ENCODE results near the gene GPX4.

Gene GPX4

GRCh38 chr19:1063030-1063908 lies 40.5 kb upstream of the GPX4 start:
- no CpG with 5 or more reads among the region's 37 CpGs for WGBS (ENCODE audit: insufficient coverage, insufficient read length)
- no peak overlapping the region for H3K4me3 ChIP-seq (ENCODE audit: low read length)
- no peak overlapping the region for H3K27ac ChIP-seq (ENCODE audit: low read length)

GRCh38 chr19:1063909-1064660 lies 39.7 kb upstream of the GPX4 start:
- H3K4me3 ChIP-seq (ENCODE audit: low read length), result peak overlapping the region; percentile 28; the same call in 1 of the 2 replicates
- no peaks in the 10 kb centered on the region for H3K36me3 ChIP-seq (ENCODE audit: control insufficient read depth, insufficient read depth, low read length)
- no CpG with 5 or more reads among the region's 37 CpGs for whole genome bisulfite sequencing (ENCODE audit: insufficient coverage, insufficient read length)
- peaks cover 8% of the 10 kb centered on the region for H3K4me1 ChIP-seq (ENCODE audit: control insufficient read depth, insufficient read depth, low read length)
- H3K27me3 ChIP-seq (ENCODE audit: control insufficient read depth, insufficient read depth, low read length), result no peaks in the 10 kb centered on the region
- no peaks in the 10 kb centered on the region for H3K9me3 ChIP-seq (ENCODE audit: control insufficient read depth, insufficient read depth, low read length)
- H3K27ac ChIP-seq (ENCODE audit: low read length), result no peak overlapping the region
- no peak for DNase-seq (ENCODE audit: low read depth, low spot score)

More at GRCh38 chr19:1063030-1063908, 40.5 kb upstream of the GPX4 start:
- DNase-seq (ENCODE audit: low read depth, low spot score), result no peak
- Histone ChIP-seq H3K4me1 (ENCODE audit: control insufficient read depth, insufficient read depth, low read length) (peaks cover 8% of the 10 kb centered on the region), H3K9me3 (ENCODE audit: control insufficient read depth, insufficient read depth, low read length) (0 out of 2 replicates have a peak, but pooled peaks cover 3% of the 10 kb centered on the region), H3K27me3 (ENCODE audit: control insufficient read depth, insufficient read depth, low read length) (no peaks in the 10 kb centered on the region), H3K36me3 (ENCODE audit: control insufficient read depth, insufficient read depth, low read length) (peaks cover 3% of the 10 kb centered on the region; the same call in 1 of the 2 replicates)

DNA sequence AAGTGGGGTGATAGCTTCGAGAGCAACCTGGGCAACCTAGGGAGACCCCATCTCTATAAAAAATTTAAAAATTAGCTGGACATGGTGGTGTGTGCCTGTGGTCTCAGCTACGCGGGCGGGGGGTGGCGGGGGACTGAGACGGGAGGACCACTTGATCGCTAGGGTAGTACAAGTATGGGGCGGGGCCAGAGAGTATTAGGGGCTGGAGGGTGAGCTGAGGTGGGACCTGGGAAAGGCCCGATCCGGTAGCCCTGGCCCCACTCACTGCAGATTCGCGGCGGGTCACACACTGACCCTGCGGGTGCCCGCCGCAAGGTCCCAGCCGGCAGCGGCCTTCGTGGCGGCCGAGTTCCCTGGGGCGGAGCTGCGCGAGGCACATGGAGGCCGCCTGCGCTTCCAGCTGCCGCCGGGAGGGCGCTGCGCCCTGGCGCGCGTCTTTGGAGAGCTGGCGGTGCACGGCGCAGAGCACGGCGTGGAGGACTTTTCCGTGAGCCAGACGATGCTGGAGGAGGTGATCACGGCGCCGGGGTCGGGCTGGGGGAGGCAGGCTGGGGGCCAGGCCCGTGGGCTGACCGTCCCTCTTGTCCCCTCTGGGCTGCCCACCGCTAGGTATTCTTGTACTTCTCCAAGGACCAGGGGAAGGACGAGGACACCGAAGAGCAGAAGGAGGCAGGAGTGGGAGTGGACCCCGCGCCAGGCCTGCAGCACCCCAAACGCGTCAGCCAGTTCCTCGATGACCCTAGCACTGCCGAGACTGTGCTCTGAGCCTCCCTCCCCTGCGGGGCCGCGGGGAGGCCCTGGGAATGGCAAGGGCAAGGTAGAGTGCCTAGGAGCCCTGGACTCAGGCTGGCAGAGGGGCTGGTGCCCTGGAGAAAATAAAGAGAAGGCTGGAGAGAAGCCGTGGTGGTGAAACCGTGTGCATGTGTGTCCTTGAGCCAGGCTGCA lies 38.9 kb upstream of the GPX4 start:
- DNase-seq (ENCODE audit: low read depth, low spot score), result no peak
- Histone ChIP-seq H3K9me3 (ENCODE audit: control insufficient read depth, insufficient read depth, low read length) (no peaks in the 10 kb centered on the region), H3K27ac (ENCODE audit: low read length) (no peak overlapping the region), H3K36me3 (ENCODE audit: control insufficient read depth, insufficient read depth, low read length) (no peaks in the 10 kb centered on the region), H3K4me3 (ENCODE audit: low read length) (peak overlapping the region; percentile 28; the same call in 1 of the 2 replicates), H3K4me1 (ENCODE audit: control insufficient read depth, insufficient read depth, low read length) (peaks cover 8% of the 10 kb centered on the region), H3K27me3 (ENCODE audit: control insufficient read depth, insufficient read depth, low read length) (no peaks in the 10 kb centered on the region)
- no CpG with 5 or more reads among the region's 60 CpGs for WGBS (ENCODE audit: insufficient coverage, insufficient read length)

DNA sequence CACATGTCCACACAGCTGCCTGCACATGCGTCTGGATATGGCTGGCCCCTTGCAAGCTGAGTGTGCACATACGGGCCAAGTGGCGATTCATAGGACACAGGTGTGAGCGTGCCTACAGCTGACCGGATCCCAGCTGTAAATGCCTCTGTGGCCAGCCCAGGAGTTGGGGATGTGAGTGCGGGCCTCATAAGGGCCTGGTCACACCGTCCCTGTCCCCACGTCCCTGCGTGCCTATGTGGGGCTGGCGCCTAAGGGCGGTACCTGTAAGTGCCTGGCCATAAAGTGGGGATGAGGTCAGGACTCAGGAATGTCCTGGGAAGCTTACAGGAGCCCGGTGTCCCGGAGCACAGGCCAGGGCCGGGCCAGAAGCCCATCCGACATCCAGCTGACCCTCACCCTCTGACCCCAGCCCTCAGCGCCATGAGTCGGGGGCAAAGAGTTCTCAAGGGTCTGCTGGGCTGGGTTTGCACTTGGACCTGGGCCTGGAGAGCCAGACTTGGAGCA lies 38.1 kb upstream of the GPX4 start:
- no peaks in the 10 kb centered on the region for H3K9me3 ChIP-seq (ENCODE audit: control insufficient read depth, insufficient read depth, low read length)
- no peaks in the 10 kb centered on the region for H3K27me3 ChIP-seq (ENCODE audit: control insufficient read depth, insufficient read depth, low read length)
- no peak overlapping the region for H3K4me3 ChIP-seq (ENCODE audit: low read length)
- peaks cover 8% of the 10 kb centered on the region for H3K4me1 ChIP-seq (ENCODE audit: control insufficient read depth, insufficient read depth, low read length)
- no peak overlapping the region for H3K27ac ChIP-seq (ENCODE audit: low read length)
- no CpG with 5 or more reads among the region's 17 CpGs for WGBS (ENCODE audit: insufficient coverage, insufficient read length)
- no peak for DNase-seq (ENCODE audit: low read depth, low spot score)
- H3K36me3 ChIP-seq (ENCODE audit: control insufficient read depth, insufficient read depth, low read length), result no peaks in the 10 kb centered on the region

DNA sequence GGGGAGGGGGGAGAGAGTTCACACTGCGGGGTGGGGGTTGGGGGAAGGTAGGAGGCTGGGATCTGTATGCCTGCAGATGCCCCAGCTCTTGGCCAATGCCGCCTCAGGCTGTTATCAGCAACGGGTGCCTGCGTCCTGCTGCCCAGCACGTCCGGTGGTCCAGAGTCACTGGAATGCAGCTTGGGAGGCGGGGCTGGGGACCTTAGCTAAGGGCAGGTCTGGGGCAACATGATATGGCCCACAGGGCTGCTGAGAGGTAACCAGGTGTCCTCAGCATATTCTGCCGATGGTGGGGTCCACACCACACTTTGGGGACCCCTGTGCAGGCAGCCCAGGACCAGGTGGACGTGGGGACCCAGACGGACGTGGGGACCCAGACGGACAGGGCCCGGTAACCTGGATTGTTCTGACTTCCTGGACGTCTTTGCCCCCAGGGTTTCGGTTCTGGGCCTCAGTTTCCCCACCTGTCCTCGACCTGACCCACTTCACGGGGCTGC lies 37.5 kb upstream of the GPX4 start:
- Histone ChIP-seq H3K9me3 (ENCODE audit: control insufficient read depth, insufficient read depth, low read length) (no peaks in the 10 kb centered on the region), H3K27me3 (ENCODE audit: control insufficient read depth, insufficient read depth, low read length) (no peaks in the 10 kb centered on the region), H3K27ac (ENCODE audit: low read length) (no peak overlapping the region), H3K4me1 (ENCODE audit: control insufficient read depth, insufficient read depth, low read length) (peaks cover 10% of the 10 kb centered on the region), H3K4me3 (ENCODE audit: low read length) (no peak overlapping the region), H3K36me3 (ENCODE audit: control insufficient read depth, insufficient read depth, low read length) (no peaks in the 10 kb centered on the region; the same call in 1 of the 2 replicates)
- WGBS (ENCODE audit: insufficient coverage, insufficient read length), result no CpG with 5 or more reads among the region's 17 CpGs
- DNase-seq (ENCODE audit: low read depth, low spot score), result no peak

- DNase-seq (ENCODE audit: low read depth, low spot score), result no peak
- no CpG with 5 or more reads among the region's 61 CpGs for WGBS (ENCODE audit: insufficient coverage, insufficient read length)
- Histone ChIP-seq H3K4me3 (ENCODE audit: low read length) (peak within 1 kb of the TSS; percentile 23; the same call in 1 of the 2 replicates), H3K27me3 (ENCODE audit: control insufficient read depth, insufficient read depth, low read length) (no peaks in the 10 kb centered on the region), H3K27ac (ENCODE audit: low read length) (no peak within 1 kb of the TSS), H3K4me1 (ENCODE audit: control insufficient read depth, insufficient read depth, low read length) (peaks cover 10% of the 10 kb centered on the region), H3K9me3 (ENCODE audit: control insufficient read depth, insufficient read depth, low read length) (no peaks in the 10 kb centered on the region), H3K36me3 (ENCODE audit: control insufficient read depth, insufficient read depth, low read length) (no peaks in the 10 kb centered on the region; the same call in 1 of the 2 replicates)
Observed at GRCh38 chr19:1066748-1067340, 37.0 kb upstream of the GPX4 start, which contains the start of gene ARHGAP45. TSS of gene ARHGAP45 (plus strand) at chr19:1067167. CDS start at chr19:1067406, 239 bp downstream.

GRCh38 chr19:1067341-1067957 lies 36.3 kb upstream of the GPX4 start:
- no peak overlapping the region for H3K27ac ChIP-seq (ENCODE audit: low read length)
- no CpG with 5 or more reads among the region's 38 CpGs for WGBS (ENCODE audit: insufficient coverage, insufficient read length)
- no peaks in the 10 kb centered on the region for H3K27me3 ChIP-seq (ENCODE audit: control insufficient read depth, insufficient read depth, low read length)
- H3K4me3 ChIP-seq (ENCODE audit: low read length), result peak overlapping the region; percentile 23; the same call in 1 of the 2 replicates
- DNase-seq (ENCODE audit: low read depth, low spot score), result no peak
- H3K36me3 ChIP-seq (ENCODE audit: control insufficient read depth, insufficient read depth, low read length), result no peaks in the 10 kb centered on the region; the same call in 1 of the 2 replicates
- H3K4me1 ChIP-seq (ENCODE audit: control insufficient read depth, insufficient read depth, low read length), result peaks cover 10% of the 10 kb centered on the region
- no peaks in the 10 kb centered on the region for H3K9me3 ChIP-seq (ENCODE audit: control insufficient read depth, insufficient read depth, low read length)

DNA sequence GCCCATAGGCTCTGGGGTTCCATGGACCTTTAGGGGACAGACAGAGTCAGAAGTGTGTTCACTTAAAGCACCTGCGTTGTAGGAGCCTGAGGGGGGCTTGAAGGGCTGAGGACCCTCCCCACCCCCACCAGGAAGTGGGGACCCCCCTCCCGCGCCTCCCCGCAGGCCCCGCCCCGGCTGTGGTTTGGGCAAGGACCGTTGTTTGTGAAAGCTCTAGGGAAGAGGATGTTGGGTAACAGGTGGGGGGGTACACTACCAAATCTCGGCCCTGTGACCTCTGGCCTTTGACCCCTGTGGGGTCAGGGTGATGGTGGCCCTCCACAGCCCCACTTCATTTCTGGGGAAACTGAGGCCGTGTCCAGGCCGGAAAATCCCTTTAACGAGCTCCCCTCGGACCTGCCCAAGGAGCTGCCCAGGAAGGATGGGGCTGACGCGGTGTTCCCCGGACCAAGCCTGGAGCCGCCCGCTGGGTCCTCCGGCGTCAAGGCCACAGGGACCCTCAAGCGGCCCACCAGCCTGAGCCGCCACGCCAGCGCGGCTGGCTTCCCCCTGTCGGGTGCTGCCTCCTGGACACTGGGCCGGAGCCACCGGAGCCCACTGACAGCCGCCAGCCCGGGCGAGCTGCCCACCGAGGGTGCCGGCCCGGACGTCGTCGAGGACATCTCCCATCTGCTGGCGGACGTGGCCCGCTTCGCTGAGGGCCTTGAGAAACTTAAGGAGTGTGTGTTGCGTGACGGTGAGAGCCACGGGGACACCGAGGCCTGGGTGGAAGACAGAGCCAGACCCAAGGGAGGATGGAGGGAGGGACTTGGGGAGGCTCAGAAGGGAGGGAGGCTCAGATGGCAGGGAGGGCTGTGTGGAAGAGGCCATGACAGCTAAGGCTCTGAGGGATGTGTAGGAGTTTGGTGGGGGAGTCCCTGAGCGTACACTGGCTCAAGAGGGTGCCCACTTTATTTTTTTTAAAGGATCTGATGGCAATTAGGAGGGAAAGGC lies 35.5 kb upstream of the GPX4 start:
- Histone ChIP-seq H3K4me3 (ENCODE audit: low read length) (no peak overlapping the region), H3K9me3 (ENCODE audit: control insufficient read depth, insufficient read depth, low read length) (no peaks in the 10 kb centered on the region), H3K27ac (ENCODE audit: low read length) (no peak overlapping the region), H3K36me3 (ENCODE audit: control insufficient read depth, insufficient read depth, low read length) (no peaks in the 10 kb centered on the region; the same call in 1 of the 2 replicates), H3K27me3 (ENCODE audit: control insufficient read depth, insufficient read depth, low read length) (no peaks in the 10 kb centered on the region), H3K4me1 (ENCODE audit: control insufficient read depth, insufficient read depth, low read length) (peaks cover 10% of the 10 kb centered on the region)
- DNase-seq (ENCODE audit: low read depth, low spot score), result no peak
- no CpG with 5 or more reads among the region's 45 CpGs for WGBS (ENCODE audit: insufficient coverage, insufficient read length)

Data from iPS DF 6.9 (cell line).